Measurements from ENCODE around the gene SLC6A20.

GRCh38 chr3:45794660-45795059, 1.7 kb downstream of the SLC6A20 start:
- TF ChIP-seq, protein P1, sequence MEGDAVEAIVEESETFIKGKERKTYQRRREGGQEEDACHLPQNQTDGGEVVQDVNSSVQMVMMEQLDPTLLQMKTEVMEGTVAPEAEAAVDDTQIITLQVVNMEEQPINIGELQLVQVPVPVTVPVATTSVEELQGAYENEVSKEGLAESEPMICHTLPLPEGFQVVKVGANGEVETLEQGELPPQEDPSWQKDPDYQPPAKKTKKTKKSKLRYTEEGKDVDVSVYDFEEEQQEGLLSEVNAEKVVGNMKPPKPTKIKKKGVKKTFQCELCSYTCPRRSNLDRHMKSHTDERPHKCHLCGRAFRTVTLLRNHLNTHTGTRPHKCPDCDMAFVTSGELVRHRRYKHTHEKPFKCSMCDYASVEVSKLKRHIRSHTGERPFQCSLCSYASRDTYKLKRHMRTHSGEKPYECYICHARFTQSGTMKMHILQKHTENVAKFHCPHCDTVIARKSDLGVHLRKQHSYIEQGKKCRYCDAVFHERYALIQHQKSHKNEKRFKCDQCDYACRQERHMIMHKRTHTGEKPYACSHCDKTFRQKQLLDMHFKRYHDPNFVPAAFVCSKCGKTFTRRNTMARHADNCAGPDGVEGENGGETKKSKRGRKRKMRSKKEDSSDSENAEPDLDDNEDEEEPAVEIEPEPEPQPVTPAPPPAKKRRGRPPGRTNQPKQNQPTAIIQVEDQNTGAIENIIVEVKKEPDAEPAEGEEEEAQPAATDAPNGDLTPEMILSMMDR (IDR thresholded peaks at IDR 0.05): no peak
- no peak for TF ChIP-seq POLR2A (IDR thresholded peaks at IDR 0.05)

Data from Peyer's patch (tissue), 4 donors.